ENCODE results near the gene HCAR3. TPM values are rescaled to one million over a fixed set of nuclear protein-coding genes. Genes with fewer than 3 reads are reported as not detected.

Gene HCAR3
- total and polyA plus RNA-seq, 2 experiments from 2014 or later = not detected

- TF ChIP-seq ZNF462 (CRISPR knock-in tag; IDR thresholded peaks at IDR 0.05) (no peak), EZH2phosphoT487 (IDR thresholded peaks at IDR 0.05; ENCODE audit: unreplicated experiment) (no peak), JUNB (IDR thresholded peaks at IDR 0.05; ENCODE audit: unreplicated experiment) (no peak), POLR2AphosphoS5 (IDR thresholded peaks at IDR 0.05; ENCODE audit: low read depth) (no peak), CREB1 (CRISPR knock-in tag; IDR thresholded peaks at IDR 0.05; ENCODE audit: low read depth) (no peak), ZNF331 (CRISPR knock-in tag; IDR thresholded peaks at IDR 0.05; ENCODE audit: low read depth) (no peak), EZH2 (IDR thresholded peaks at IDR 0.05; ENCODE audit: low read depth, unreplicated experiment) (no peak), REST (IDR thresholded peaks at IDR 0.05; ENCODE audit: unreplicated experiment) (no peak), ETS1 (IDR thresholded peaks at IDR 0.05) (no peak)
Measured at GRCh38 chr12:122665349-122665748, 51.3 kb downstream of the HCAR3 start (continued).

Small RNA genes lying within 50 kb of the gene (small RNA-seq; reads per million reads assigned to genes)
- not detected for gene AC026333.2 (ENCODE audit: low replicate concordance)

Other genes starting within 250 kb of the HCAR3 start
- 21.7 and 39.0 TPM in 2 replicates for gene ZCCHC8, start 215.9 kb downstream of the HCAR3 start, total RNA-seq (2014; rRNA removed; shearing (Covaris generic))
- 23.9 and 24.8 TPM in 2 replicates for gene ZCCHC8, start 215.9 kb downstream of the HCAR3 start, polyA plus RNA-seq (2016; fragmentation: Nextera tagmentation; extraction: Ambion mirVana)
- gene RSRC2, start 189.9 kb downstream of the HCAR3 start, total RNA-seq (2014; rRNA removed; shearing (Covaris generic)) = 55.4 and 76.3 TPM in 2 replicates
- 161 and 184 TPM in 2 replicates for gene RSRC2, start 189.9 kb downstream of the HCAR3 start, polyA plus RNA-seq (2016; fragmentation: Nextera tagmentation; extraction: Ambion mirVana)
- 85.2 and 98.0 TPM in 2 replicates for gene KNTC1, start 189.6 kb downstream of the HCAR3 start, total RNA-seq (2014; rRNA removed; shearing (Covaris generic))
- 47.3 and 55.2 TPM in 2 replicates for gene KNTC1, start 189.6 kb downstream of the HCAR3 start, polyA plus RNA-seq (2016; fragmentation: Nextera tagmentation; extraction: Ambion mirVana)
- gene HCAR2, start 13.5 kb downstream of the HCAR3 start, total RNA-seq (2014; rRNA removed; shearing (Covaris generic)) = not detected in 2 replicates
- gene HCAR2, start 13.5 kb downstream of the HCAR3 start, polyA plus RNA-seq (2016; fragmentation: Nextera tagmentation; extraction: Ambion mirVana) = not detected in 2 replicates
- gene HCAR1, start 14.0 kb upstream of the HCAR3 start, total RNA-seq (2014; rRNA removed; shearing (Covaris generic)) = 0.17 TPM in 1 of 2 replicates, not detected in the other
- gene HCAR1, start 14.0 kb upstream of the HCAR3 start, polyA plus RNA-seq (2016; fragmentation: Nextera tagmentation; extraction: Ambion mirVana) = 0.07 TPM in 1 of 2 replicates, not detected in the other
- gene DENR, start 36.0 kb upstream of the HCAR3 start, total RNA-seq (2014; rRNA removed; shearing (Covaris generic)) = 55.2 and 55.8 TPM in 2 replicates
- gene DENR, start 36.0 kb upstream of the HCAR3 start, polyA plus RNA-seq (2016; fragmentation: Nextera tagmentation; extraction: Ambion mirVana) = 129 and 130 TPM in 2 replicates
- 0.16 and 0.31 TPM in 2 replicates for gene CCDC62, start 57.8 kb upstream of the HCAR3 start, total RNA-seq (2014; rRNA removed; shearing (Covaris generic))
- gene CCDC62, start 57.8 kb upstream of the HCAR3 start, polyA plus RNA-seq (2016; fragmentation: Nextera tagmentation; extraction: Ambion mirVana) = 0.13 and 0.61 TPM in 2 replicates
- gene HIP1R, start 118.6 kb upstream of the HCAR3 start, total RNA-seq (2014; rRNA removed; shearing (Covaris generic)) = 19.9 and 22.1 TPM in 2 replicates
- 6.7 and 8.0 TPM in 2 replicates for gene HIP1R, start 118.6 kb upstream of the HCAR3 start, polyA plus RNA-seq (2016; fragmentation: Nextera tagmentation; extraction: Ambion mirVana)
- 10.4 and 10.9 TPM in 2 replicates for gene VPS37B, start 179.3 kb upstream of the HCAR3 start, total RNA-seq (2014; rRNA removed; shearing (Covaris generic))
- gene VPS37B, start 179.3 kb upstream of the HCAR3 start, polyA plus RNA-seq (2016; fragmentation: Nextera tagmentation; extraction: Ambion mirVana) = 6.7 and 6.8 TPM in 2 replicates
- 7.0 and 7.7 TPM in 2 replicates for gene ABCB9, start 249.7 kb upstream of the HCAR3 start, total RNA-seq (2014; rRNA removed; shearing (Covaris generic))
- 1.2 and 1.4 TPM in 2 replicates for gene ABCB9, start 249.7 kb upstream of the HCAR3 start, polyA plus RNA-seq (2016; fragmentation: Nextera tagmentation; extraction: Ambion mirVana)